ENCODE results near the gene LCNL1.

Gene LCNL1

DNA sequence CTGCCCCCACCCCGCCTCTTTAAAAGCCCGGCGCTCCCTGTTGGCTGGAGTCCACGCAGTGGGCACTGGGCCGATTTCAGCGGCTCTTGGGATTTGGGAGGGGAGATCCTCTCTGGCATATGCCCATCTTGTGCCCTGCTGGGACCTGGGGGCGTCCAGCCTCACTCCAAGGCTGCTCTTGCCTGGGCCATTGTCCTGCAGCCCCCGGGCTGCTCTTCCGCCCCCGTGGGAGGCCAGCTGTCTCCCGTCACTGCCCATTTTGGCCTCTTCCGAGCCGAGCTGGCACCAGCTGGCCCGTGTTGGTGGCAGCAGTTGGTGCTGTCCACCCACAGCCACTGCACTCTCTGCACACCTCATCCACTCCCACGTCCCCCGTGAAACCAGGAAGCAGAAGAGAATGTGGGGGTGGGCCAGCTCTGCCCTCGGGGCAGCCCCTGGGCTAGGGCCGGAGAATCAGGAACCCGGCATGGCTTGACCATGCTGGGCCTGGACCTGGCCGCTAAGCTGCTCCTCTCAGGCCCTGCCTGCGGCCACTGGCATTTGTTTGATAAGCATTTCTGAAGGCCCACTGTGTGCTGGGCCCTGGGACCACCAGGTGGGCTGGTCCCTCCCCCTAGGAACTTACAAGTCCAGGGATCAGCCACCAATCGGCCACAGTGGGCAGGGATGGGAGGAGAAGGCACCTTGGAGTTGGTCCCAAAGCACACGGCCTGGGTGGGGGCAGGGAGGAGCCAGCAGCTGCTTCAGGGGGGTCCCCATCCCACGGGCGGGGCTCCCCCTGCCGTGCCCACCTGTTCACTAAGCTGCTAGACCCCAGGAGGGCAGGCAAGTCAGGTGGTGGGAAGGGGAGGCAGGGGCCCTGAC lies 35.5 kb upstream of the LCNL1 start:
- DNase-seq, result no peak

DNA sequence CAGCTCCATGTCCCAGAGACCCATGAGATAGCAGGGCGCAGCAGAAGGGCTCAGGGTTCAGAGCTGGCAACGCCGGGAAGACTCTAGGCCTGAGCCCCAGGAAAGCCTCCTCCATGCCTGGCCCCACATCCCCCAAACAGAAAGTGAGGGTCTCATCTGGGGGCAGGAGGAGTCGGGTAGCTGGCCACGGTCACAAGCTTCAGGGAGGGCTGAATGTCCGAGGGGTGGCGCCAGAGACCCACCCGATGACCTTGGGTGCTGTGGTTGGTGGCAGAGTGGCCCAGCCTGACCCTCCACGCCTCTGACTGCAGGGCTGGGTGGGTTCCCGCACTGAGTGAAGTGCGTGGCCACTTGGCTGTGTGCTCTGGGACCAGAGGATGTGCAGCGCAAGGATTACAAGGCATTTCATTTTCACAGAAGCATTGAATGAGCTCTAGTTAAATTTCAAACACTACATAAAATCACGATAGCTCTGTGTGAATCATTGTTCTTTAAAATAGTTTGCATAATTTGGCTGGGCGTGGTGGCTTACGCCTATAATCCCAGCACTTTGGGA lies 34.8 kb upstream of the LCNL1 start:
- no peak for DNase-seq

DNA sequence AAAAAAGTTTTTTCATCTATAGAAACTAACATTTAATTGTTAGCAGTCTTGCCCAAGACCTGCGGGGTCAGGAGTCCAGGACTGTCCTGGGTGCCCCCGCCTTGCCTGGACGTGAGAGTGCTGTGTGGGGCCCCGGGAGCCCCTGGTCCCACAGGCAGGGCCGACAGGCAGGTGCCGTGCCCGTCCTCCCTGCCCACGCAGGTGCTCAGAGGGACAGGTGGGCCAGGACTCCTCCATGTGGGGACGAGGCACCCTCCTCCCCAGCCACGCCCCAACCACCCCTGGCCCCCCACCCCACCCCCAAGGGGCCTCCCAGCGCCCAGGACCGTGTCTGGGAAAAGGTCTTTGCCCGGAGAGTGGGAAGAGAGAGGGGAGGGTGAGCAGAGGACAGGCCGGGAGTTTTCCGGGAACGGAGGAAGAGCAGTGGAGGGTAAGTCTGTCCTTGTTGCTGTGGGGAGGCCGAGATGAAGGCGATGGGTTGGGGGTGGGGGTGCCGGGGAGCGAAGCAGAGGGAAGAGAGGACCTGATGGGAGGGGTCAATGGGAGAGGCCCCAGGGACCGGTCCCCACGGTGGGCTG lies 33.5 kb upstream of the LCNL1 start:
- no peak for DNase-seq

DNA sequence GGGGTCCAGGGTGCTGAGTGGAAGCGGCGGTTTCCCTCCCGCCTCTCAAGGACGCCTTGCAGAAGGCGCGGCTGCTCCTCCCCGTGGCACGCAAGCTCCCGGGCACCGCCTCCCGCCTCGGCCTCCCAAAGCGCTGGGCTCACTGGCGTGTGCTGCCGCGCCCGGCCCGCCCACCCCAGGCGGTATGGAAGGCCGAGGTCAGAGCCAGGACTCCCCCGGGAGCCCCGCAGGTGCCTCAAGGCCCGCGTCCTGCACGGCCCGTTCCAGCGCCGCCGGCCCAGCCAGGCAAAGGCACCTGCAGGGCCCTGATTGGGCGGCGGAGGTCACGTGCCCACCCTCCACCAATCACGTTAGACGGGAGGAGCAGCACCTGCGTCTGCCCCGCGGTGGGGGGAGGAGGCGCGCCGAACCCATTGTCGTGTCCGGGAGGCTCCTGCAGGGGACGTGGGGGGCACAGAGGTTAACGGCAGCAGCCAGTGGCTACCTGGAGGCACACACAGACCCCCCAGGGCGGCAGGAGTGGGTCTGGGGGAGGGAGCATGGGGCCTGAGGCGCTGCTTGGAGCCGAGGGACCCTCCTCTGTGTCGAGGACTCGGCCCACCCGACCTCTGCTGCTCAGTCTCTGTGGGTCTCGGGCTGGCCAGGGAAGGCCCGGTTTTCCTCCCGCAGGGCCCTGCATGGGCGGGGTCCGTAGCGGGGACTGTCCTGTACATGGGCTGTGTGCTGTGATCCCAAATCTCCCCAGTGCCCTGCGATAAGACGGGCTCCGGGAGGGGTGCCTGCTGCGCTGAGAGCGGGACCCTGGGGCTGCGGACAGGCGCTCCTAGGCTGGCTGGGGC lies 32.8 kb upstream of the LCNL1 start:
- no peak for DNase-seq

DNA sequence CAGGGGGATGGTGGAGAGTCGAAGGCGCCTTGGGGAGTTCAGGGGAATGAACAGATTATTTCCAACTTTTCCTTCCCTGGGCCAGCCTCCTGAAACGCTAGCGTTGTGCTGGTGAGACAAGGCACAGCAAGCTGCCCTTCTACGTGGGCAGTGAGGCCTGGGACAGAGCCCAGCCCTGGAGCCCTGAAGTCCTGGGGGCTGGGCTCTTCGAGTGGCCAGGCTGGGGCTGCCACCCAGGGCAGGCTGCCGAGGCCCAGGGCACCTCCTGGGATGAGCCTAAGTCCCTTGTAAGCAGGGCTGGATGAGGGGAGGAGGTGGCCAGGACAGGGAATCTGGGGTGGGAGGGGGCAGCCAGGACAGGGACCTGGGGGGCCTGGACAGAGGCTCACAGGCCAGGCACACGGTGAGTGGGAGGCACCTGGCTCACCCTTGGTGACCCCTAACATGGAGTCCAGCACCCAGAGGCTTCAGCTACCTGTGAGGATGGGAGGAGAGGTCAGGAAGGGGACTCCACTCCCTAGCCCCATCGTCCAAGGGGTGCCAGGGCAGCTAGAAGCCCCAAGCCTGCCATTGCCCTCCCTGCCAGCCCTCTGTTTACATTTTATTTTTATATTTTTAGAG lies 32.0 kb upstream of the LCNL1 start:
- no peak for DNase-seq

DNA sequence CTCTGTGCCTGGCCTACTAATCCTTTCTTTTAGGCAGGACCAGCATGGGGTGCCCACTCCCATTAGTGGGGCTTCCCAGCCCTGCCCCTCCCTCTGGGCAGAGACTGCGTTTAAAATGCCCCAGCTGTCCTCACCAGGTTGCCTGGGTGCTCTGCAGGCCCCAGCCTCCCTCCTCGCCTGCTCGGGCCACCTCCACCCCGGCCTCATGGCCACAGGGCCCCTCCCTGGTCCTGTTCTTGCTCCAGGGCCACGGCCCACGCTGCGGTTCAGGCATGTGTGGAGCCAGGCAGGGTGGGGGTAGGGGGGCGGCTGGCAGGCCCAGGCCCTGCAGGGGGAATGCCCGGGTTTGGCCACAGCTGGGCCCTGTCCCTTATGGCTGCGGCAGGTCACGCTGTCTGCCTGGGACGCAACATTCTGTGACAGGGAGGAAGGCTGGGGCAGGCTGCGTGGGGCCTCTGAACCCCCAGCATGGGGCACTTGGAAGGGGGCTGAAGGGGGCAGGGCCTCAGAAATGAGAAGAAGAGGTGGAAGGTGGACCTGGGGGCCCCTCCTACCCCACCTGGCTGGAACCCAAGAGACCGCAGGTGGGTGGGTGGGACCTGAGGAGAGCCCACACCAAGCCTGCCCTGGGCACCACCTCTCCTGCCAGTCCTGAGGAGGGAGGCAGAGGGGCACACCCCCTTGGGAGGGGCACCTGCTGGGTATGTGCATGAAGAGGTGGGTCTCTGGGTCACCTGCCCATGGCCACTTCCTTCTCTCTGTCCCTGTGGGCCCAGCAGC lies 31.1 kb upstream of the LCNL1 start, which contains the start of gene LCN12:
LCN12 (plus strand) TSS at position 733 of the 780 bp plus-strand sequence. CDS start 55 bp downstream, outside the sequence.
- DNase-seq, result no peak

DNA sequence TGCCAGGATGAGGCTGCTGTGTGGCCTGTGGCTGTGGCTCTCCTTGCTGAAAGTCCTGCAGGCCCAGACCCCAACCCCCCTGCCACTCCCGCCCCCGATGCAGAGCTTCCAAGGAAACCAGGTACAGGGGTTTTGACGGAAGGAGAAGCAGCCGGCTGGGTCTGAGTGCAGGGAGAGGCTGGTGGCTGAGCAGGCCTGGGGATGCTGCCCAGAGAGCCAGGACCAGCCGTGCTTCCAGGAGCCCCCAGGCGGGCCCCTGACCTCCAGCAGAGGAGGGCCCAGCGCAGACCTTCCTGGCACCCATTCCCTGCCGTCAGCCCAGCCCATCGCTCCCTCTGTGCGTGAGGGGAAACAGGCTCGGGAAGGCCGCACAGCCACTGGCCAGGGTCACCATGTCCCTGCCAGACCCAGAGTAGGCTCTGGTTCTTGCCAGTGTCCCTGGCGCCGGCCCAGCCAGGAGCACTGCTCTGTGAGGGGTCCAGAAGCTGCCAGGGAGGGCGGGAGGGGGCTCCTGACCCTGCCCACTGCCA lies 30.4 kb upstream of the LCNL1 start:
- no peak for DNase-seq

DNA sequence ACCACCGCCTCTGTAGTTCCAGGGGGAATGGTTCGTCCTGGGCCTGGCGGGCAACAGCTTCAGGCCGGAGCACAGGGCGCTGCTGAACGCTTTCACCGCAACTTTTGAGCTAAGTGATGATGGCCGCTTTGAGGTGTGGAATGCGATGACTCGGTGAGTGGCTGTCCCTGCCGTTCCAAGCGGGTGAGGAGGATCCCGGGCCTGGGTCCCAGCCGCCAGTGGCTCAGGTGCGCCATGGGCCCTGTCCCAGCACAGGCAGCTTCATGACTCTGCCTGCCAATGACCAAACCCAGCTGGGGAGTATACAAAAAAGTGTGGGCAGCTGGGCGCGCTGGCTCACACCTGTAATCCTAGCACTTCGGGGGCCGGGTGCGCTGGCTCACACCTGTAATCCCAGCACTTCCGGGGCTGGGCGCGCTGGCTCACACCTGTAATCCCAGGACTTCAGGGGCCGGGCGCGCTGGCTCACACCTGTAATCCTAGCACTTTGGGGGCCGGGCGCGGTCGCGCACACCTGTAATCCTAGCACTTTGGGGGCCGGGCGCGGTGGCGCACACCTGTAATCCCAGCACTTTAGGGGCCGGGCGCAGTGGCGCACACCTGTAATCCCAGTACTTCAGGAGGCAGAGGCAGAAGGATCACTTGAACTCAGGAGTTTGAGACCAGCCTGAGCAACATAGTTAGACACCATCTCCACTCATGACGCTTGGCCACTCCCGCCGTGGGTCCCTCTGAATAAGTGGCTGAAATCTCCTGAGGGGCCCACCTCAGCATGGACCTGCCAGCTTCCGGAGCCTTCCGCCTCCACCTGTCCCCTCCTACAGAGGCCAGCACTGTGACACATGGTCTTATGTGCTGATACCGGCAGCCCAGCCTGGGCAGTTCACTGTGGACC lies 29.7 kb upstream of the LCNL1 start:
- DNase-seq, result no peak

DNA sequence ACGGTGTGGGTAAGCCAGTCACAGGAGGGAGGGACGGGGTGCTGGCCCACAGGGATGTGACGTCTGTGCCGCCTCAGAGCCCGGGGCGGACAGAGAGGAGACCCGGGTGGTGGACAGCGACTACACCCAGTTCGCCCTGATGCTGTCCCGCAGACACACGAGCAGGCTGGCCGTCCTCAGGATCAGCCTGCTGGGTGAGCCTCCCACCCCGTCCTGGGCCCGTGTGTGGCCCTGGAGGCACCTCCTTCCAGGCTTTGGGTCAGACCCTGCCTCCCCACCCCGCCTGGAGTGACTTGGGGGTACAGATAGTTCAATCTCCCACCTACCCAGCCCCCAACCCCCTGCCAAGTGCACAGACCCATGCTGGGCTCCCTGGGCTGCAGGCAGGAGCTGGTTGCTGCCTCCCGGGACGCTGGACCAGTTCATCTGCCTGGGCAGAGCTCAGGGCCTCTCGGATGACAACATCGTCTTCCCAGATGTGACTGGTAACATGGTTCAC lies 29.0 kb upstream of the LCNL1 start:
- DNase-seq, result no peak

DNA sequence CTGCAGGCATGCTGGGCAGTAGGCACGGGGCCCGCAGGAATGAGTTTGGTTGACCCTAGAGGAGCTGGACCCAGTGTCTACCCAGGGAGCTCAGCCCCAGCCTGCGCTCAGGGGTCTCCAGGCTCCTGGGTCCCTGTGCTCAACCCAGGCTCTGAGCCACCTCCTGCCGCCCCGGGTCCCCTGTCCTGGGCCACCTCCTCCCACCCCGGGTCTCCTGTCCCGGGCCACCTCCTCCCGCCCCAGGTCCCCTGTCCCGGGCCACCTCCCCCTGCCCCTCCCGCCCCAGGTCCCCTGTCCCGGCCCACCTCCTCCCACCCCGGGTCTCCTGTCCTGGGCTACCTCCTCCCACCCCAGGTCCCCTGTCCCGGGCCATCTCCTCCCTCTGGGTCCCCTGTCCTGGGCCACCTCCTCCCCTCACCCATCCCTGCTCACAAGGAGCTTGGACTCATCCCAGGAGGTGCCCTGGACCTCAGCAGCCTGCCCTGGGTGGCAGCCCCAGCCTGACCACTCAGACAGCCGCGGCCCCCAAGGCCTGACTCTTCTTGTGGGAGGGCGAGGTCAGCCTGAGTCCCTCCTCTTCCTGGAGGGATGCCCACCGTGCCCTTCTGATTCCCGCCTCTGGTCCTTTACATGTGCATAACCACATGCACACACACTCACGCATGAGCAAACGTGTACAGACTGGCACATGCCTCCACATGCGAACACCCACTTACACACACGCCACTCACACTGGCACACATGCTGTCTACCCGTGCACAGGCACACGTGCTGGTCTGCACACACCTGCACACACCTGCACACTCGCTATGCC lies 28.3 kb upstream of the LCNL1 start:
- no peak for DNase-seq

DNA sequence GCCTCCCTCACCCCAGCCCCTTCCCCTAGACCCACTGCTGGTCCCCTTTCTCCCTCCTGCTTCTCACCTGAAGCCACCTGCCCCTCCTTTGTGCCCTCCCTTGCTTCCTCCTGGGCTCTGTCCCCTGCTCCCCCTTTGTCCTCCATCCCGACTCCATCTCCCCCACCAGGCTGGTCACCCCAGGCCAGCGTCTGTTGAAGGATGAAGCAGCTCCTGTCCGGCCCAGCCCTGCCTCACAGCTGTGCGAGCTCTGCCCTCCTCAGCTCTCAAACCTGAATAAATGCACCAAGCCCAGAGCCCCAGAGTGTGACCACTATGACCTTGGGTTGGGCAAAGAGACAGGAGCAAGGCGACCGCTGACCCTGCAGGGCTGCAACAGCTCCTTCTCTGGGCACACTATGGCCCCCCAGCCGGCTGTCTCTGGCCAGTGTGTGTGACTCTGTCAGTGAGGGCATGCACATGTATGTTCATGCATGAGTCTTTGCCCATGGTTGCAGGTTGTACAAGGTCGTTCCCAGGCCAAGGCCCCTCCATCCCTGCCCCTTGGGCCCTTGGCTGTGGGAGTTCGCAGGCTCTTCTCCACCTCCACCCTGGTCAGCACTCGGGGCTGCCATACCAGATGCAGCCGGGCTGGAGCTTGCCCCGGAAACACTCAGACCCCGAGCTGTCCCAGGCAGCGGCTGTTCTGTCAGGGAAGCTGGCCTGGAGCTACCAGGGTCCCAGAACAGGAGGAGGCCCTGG lies 27.4 kb upstream of the LCNL1 start:
- no peak for DNase-seq

DNA sequence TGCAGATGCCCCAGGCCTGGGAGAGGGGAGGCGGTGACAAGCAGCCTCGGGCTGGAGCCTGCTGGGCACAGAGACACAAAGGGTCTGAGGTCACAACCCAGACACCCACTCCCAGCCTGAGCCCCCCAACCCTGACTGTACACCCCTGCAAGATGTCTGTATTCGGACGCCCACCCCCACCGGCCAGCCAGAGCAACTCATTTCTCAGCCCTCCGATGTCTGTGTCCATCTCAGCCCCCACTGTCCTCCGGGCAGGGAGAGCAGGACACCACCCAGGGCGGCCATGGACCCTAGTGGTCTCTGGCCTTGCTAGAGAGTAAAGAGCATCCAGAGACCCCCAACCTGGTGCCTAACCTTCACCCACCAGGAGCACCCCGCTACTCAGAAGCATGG lies 26.9 kb upstream of the LCNL1 start:
- no peak for DNase-seq

DNA sequence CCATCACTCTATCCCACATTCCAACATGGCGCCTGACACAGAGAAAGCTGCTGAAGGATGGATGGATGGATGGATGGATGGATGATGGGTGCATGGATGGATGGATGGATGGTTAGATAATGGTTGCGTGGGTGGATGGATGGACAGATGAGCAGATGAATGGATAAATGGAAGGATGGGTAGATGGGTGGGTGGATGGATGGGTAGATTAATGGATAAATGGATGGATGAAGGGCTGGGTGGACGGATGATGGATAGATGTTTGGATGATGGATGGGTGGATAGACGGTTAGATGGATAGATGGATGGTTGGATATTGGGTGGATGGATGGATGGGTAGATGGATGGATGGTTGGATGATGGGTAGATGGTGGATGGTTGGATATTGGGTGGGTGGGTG lies 26.2 kb upstream of the LCNL1 start:
- no peak for DNase-seq

DNA sequence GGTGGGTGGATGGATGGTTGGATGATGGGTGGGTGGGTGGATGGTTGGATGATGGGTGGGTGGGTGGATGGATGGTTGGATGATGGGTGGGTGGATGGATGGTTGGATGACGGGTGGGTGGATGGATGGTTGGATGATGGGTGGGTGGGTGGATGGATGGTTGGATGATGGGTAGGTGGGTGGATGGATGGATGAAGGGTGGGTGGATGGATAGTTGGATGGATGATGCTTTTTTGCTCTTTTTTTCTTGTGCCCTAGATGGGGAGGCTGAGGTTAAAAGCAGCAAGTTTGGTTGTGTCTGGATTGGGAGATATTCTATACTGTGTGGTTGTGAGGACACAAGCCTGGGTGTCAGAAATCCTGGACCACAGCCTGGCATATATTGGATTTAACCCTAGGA lies 25.3 kb upstream of the LCNL1 start:
- no peak for DNase-seq

DNA sequence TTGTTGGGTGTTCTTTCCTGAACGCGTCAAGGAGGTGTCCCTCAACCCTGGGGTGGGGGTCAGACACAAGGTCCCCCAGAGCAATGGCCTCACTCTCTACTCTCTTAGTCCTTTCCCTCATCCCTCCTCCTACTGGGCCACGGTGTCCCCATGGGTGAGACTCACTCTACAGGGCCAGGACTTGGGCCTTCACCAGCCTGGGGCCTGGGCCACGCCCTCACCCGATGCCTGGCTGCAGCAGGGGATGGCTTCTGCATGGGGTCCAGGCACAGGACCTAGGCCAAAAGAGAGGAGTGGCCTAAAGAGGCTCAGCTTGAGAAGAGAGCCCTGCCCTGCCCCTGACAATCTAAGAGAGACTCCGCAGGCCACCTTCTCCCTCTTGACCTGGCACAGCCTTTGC lies 24.9 kb upstream of the LCNL1 start:
- no peak for DNase-seq

DNA sequence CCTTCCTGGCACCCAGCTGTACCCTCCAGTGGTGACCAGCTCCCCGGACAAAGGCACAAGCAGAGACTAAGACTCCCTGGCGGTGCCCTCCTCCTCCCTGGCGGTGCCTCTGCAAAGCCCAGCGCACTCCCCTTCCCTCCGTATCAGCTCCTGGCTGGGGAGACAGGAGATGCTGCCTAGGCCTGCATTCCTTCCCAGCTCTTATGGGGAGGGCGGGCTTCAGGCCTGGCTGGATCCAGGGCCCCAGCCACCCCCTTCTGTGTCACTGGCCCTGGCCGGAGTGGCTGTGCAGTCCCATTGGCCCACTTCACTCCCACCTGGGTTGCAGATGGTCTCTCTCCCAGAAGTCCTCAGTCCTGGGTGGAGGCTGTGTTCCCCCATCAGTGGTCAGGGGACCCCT lies 24.3 kb upstream of the LCNL1 start:
- no peak for DNase-seq

DNA sequence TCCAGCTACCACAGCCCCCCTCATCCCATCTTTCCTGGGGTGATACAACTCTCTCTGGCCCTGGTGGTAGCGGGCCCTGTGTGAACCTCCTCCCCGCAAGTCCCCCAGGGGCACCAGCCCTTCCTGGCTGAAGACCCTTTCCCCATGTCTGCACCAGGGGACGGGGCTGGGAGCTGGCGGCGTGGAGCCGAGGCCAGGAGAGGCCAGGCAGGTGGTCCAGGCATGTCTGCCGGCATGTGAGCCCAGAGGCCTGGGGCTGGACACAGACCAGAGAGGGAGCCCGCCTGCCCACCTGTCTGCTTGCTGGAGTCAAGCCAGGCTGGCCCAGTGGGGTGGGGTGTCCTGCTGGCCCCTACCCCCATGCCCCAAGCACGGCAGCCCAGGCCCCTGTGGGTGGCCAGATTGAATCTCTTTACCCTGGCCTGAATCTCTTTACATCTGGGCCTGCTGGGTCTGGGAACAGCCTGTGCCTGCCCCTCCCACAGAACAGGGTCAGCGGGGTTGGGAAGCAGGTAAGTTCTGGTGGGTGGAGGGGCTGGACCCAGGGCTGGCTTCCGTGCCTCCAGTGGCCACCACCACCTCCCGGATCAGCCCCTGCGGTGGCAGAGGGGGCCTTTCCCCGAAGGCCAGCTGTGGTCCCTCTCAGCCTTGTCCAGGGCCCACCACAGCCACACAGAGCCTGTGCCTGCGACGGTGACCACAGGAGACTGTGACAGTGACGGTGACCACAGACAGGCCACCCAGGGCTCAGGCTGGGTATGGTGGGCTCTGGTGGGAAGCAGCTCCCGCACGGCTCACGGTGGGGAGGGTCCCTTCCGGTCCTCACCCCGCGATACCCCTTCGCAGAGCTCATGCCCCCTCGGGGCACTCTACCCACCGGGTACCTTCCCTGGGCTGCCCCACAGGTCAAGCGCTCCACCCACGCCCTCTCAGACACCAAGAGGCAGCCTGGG lies 23.6 kb upstream of the LCNL1 start:
- DNase-seq, result no peak

All from SIG-M5 (cell line).